Natural killer cell (primary cell): Measurements from ENCODE around the gene RBBP8NL. TPM values are rescaled to one million over a fixed set of nuclear protein-coding genes. Genes with fewer than 3 reads are reported as not detected.

Experiments used
- ATAC-seq, 3 donors: fragments of 150-1000 bp in 2 of 3; fragments of 200-7000 bp in 1 of 3; cut with Tn5 transposase; 1 replicate in 1 of 3; 2 replicates in 2 of 3; pipeline ENCODE4 v1.10.0; 2021; ENCODE audit warnings: mild to moderate bottlenecking in 2 of 3, moderate library complexity in 2 of 3
- DNase-seq, 2 donors: peaks; one replicate each; pipeline versions ENCODE4 v3.0.0 to v3.0.0-alpha.2; 2013 to 2021; ENCODE audit warnings: mixed read lengths in 1 of 2
- H3K27ac ChIP-seq: one replicate; pipeline ENCODE4 v1.5.1; 2013; ENCODE audit warnings: mild to moderate bottlenecking, low read length
- H3K27me3 ChIP-seq: one replicate; pipeline ENCODE4 v1.6.1; 2013; ENCODE audit warnings: low read length; ENCODE audit not compliant: control insufficient read depth, insufficient read depth
- H3K36me3 ChIP-seq: one replicate; pipeline ENCODE4 v1.6.1; 2013; ENCODE audit warnings: low read length; ENCODE audit not compliant: control insufficient read depth, insufficient read depth
- H3K4me1 ChIP-seq: one replicate; pipeline ENCODE4 v1.6.1; 2013; ENCODE audit warnings: low read length; ENCODE audit not compliant: control insufficient read depth, insufficient read depth
- H3K4me3 ChIP-seq: one replicate; pipeline ENCODE4 v1.5.1; 2013; ENCODE audit warnings: low read length
- H3K9me3 ChIP-seq: one replicate; pipeline ENCODE4 v1.6.1; 2013; ENCODE audit warnings: low read length; ENCODE audit not compliant: control insufficient read depth, insufficient read depth
- H3K27ac Mint-ChIP-seq, 2 donors: one replicate each; pipeline ENCODE4 v1.8.0; 2022; ENCODE audit warnings: mild to moderate bottlenecking in 2 of 2, mixed read lengths in 2 of 2, moderate library complexity in 1 of 2
- H3K27me3 Mint-ChIP-seq, 2 donors: one replicate each; pipeline ENCODE4 v1.8.0; 2022; ENCODE audit warnings: low read depth in 2 of 2, mixed read lengths in 2 of 2
- H3K36me3 Mint-ChIP-seq: one replicate; pipeline ENCODE4 v1.8.0; 2022; ENCODE audit warnings: mixed read lengths
- H3K4me1 Mint-ChIP-seq, 2 donors: one replicate each; pipeline ENCODE4 v1.8.0; 2022; ENCODE audit warnings: mixed read lengths in 2 of 2
- H3K4me3 Mint-ChIP-seq: one replicate; pipeline ENCODE4 v1.8.0; 2022; ENCODE audit warnings: mild to moderate bottlenecking, moderate library complexity, mixed read lengths
- H3K9me3 Mint-ChIP-seq, 2 donors: one replicate each; pipeline ENCODE4 v1.8.0; 2022; ENCODE audit warnings: mixed read lengths in 2 of 2
- WGBS: methylation state at CpG from one replicate; pipeline ENCODE4 v1.1.7; 2013; ENCODE audit warnings: missing lambda C conversion rate; ENCODE audit not compliant: insufficient coverage; 5-methylcytosine and 5-hydroxymethylcytosine counted together
- intact Hi-C: fragments of 100-400 bp; cut with micrococcal nuclease; formaldehyde crosslinking; loops from one replicate; pipeline ENCODE4 v1.14.2; 2022
- total RNA-seq, 4 donors: library from RNA; stranded (reverse); fragments of 120-200 nt in 1 of 4; gene quantifications; one replicate each; pipeline versions ENCODE4 v1.2.3 to v1.2.4, GENCODE V29; 2013 to 2022
- TF ChIP-seq, protein P1 (sequence below): fragments of 200-600 bp; IDR thresholded peaks from one replicate; pipeline ENCODE4 v1.8.0; 2022; ENCODE audit warnings: antibody characterized with exemption

The RBBP8NL gene
- total RNA-seq, 3 donors from 2014 or later (not counting 1 experiment from before 2014, with no cell fraction given), result not detected

DNA sequence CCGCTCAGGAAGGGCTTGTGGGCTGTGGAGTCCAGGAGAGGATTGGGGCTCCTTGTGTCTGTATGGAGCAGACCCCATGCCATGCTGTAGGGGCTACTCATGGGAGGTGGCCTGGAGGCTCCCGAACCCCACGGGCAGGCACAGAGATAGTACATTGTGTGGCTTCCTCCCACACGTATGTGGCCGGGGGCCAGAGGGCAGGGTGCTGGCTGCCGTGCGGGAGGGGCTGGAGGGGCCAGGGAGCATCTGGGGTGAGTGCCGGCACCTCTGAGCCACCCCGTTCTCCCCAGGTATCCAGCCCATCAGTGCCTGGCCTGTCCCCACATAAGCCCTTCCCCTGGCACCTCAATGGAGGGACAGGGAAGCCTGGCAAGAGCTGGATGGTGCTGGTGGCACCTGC is 7.6 kb downstream of the RBBP8NL start:
- H3K4me3 ChIP-seq, result no peak overlapping the region
- H3K27ac ChIP-seq, result no peak overlapping the region
- no peak overlapping the region for H3K4me3 Mint-ChIP-seq
- no peak for DNase-seq
- no peaks in the 10 kb centered on the region for H3K36me3 ChIP-seq
- H3K4me1 ChIP-seq, result no peaks in the 10 kb centered on the region
- no peaks in the 10 kb centered on the region for H3K27me3 Mint-ChIP-seq
- H3K4me1 Mint-ChIP-seq, result no peaks in the 10 kb centered on the region
- H3K27me3 ChIP-seq, result no peaks in the 10 kb centered on the region
- ATAC-seq, result no peak
- intact Hi-C loops, result no loop called here
- no peaks in the 10 kb centered on the region for H3K36me3 Mint-ChIP-seq
- TF ChIP-seq, protein P1, sequence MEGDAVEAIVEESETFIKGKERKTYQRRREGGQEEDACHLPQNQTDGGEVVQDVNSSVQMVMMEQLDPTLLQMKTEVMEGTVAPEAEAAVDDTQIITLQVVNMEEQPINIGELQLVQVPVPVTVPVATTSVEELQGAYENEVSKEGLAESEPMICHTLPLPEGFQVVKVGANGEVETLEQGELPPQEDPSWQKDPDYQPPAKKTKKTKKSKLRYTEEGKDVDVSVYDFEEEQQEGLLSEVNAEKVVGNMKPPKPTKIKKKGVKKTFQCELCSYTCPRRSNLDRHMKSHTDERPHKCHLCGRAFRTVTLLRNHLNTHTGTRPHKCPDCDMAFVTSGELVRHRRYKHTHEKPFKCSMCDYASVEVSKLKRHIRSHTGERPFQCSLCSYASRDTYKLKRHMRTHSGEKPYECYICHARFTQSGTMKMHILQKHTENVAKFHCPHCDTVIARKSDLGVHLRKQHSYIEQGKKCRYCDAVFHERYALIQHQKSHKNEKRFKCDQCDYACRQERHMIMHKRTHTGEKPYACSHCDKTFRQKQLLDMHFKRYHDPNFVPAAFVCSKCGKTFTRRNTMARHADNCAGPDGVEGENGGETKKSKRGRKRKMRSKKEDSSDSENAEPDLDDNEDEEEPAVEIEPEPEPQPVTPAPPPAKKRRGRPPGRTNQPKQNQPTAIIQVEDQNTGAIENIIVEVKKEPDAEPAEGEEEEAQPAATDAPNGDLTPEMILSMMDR, result no peak
- no peaks in the 10 kb centered on the region for H3K9me3 ChIP-seq
- H3K9me3 Mint-ChIP-seq, result no peaks in the 10 kb centered on the region
- no peak overlapping the region for H3K27ac Mint-ChIP-seq
- whole genome bisulfite sequencing, result 81% methylated on average over 9 of the region's 9 CpGs

DNA sequence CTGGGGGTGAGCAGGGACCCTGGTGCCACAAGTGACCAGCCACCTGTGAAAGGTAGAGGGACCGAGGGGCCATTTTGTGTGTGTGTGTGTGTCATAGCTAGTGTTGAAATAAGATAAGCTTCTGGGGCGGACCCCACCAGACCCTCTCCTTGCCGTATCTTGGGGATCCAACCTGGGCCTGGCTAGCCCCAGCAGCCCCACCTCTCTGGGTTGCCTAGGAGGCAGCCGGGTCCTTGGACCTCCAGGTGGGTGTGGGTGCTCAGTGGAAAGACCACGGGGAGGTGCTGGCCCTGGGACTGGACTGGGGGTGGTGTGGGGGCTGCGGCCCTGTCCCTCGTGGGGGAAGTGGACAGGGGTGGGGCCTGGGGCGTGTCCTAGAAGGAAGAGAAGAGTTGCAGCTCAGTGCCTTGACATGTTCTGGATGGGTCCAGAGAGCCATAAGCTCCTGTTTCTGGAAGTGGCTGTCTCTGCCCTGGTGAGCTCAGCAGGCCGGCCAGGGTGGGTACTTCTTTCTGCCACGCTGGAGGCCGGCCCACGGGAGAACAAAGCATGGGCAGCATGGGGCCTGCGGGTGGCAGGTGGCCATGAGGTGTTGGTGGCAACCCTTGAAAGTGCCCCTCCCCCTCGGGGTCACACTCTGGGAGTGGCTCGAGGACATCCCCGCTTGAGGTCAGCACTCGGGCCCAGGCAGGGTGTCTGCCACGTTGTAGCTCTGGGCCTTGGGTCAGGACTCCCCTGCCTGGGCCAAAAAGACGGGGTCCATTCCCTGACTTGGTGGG is 8.4 kb downstream of the RBBP8NL start:
- Mint-ChIP-seq H3K4me3 (no peak overlapping the region), H3K4me1 (no peaks in the 10 kb centered on the region), H3K36me3 (no peaks in the 10 kb centered on the region), H3K9me3 (no peaks in the 10 kb centered on the region), H3K27ac (no peak overlapping the region), H3K27me3 (no peaks in the 10 kb centered on the region)
- H3K36me3 ChIP-seq, result no peaks in the 10 kb centered on the region
- DNase-seq (no peak), ATAC-seq (no peak)
- no peaks in the 10 kb centered on the region for H3K27me3 ChIP-seq
- no peaks in the 10 kb centered on the region for H3K4me1 ChIP-seq
- no peak overlapping the region for H3K4me3 ChIP-seq
- H3K9me3 ChIP-seq, result no peaks in the 10 kb centered on the region
- intact Hi-C loops, result no loop called here
- H3K27ac ChIP-seq, result no peak overlapping the region
- WGBS, result 83% methylated on average over 19 of the region's 19 CpGs
- TF ChIP-seq, protein P1, result no peak

- Histone ChIP-seq H3K27ac (no peak overlapping the region), H3K27me3 (no peaks in the 10 kb centered on the region), H3K36me3 (no peaks in the 10 kb centered on the region), H3K4me1 (no peaks in the 10 kb centered on the region), H3K9me3 (no peaks in the 10 kb centered on the region), H3K4me3 (no peak overlapping the region)
- H3K36me3 Mint-ChIP-seq, result no peaks in the 10 kb centered on the region
- H3K4me3 Mint-ChIP-seq, result no peak overlapping the region
- no peaks in the 10 kb centered on the region for H3K9me3 Mint-ChIP-seq
- WGBS, result 84% methylated on average over 25 of the region's 25 CpGs
- no peak overlapping the region for H3K27ac Mint-ChIP-seq
- H3K27me3 Mint-ChIP-seq, result no peaks in the 10 kb centered on the region
- TF ChIP-seq, protein P1, result no peak
- ATAC-seq, result no peak
- DNase-seq, result no peak
- no peaks in the 10 kb centered on the region for H3K4me1 Mint-ChIP-seq
- intact Hi-C loops, result no loop called here
These were observed 9.2 kb downstream of the RBBP8NL start for GRCh38 chr20:62417981-62418708.
